Muscle of arm (tissue), 12 donors: ENCODE data around the gene TTC16. TPM values are rescaled to one million over a fixed set of nuclear protein-coding genes. Genes with fewer than 3 reads are reported as not detected.

Experiments used
- polyA plus RNA-seq, 12 donors: library from polyadenylated mRNA; unstranded; fragments of 120-200 nt; gene quantifications; one replicate each; pipeline ENCODE4 v1.2.1, GENCODE V29; 2013; ENCODE audit not compliant: insufficient read length in 12 of 12

Gene TTC16
- polyA plus RNA-seq, 12 donors = 0.03 to 0.17 (median 0.05) TPM; not detected in 7

Other genes with a start within 250 kb of the TTC16 start
- 10 to 100 TPM in 11 of 12 donors, not detected in 1; 11.2 to 27.1 (median 14.7) TPM for gene STXBP1, start 103.8 kb upstream of the TTC16 start, polyA plus RNA-seq
- 1 to 10 TPM in 7 of 12 donors, under 1 TPM in 3, not detected in 2; 0.84 to 1.7 (median 1.0) TPM for gene CFAP157, start 9.1 kb upstream of the TTC16 start, polyA plus RNA-seq
- gene PTRH1, start 416 bp upstream of the TTC16 start, polyA plus RNA-seq = 1 to 10 TPM in 10 of 12 donors, not detected in 2; 4.0 to 8.8 (median 5.3) TPM
- gene TOR2A, start 19.2 kb downstream of the TTC16 start, polyA plus RNA-seq = 10 to 100 TPM in 1 of 12 donors, 1 to 10 TPM in 10, not detected in 1; 4.7 to 16.6 (median 7.0) TPM
- gene SH2D3C, start 62.6 kb downstream of the TTC16 start, polyA plus RNA-seq = 10 to 100 TPM in 11 of 12 donors, not detected in 1; 13.5 to 40.7 (median 17.1) TPM
- 10 to 100 TPM in 11 of 12 donors, not detected in 1; 29.1 to 50.2 (median 38.6) TPM for gene CDK9, start 70.0 kb downstream of the TTC16 start, polyA plus RNA-seq
- gene FPGS, start 86.8 kb downstream of the TTC16 start, polyA plus RNA-seq = 10 to 100 TPM in 11 of 12 donors, not detected in 1; 32.7 to 60.9 (median 37.7) TPM
- gene ENG, start 138.6 kb downstream of the TTC16 start, polyA plus RNA-seq = 10 to 100 TPM in 11 of 12 donors, not detected in 1; 42.2 to 65.8 (median 47.4) TPM
- gene AK1, start 161.6 kb downstream of the TTC16 start, polyA plus RNA-seq = 1,000 to 10,000 TPM in 5 of 12 donors, 100 to 1,000 TPM in 7; 441 to 7,878 (median 918) TPM
- gene ST6GALNAC6, start 183.5 kb downstream of the TTC16 start, polyA plus RNA-seq = 10 to 100 TPM in 11 of 12 donors, not detected in 1; 37.0 to 62.6 (median 51.5) TPM
- 10 to 100 TPM in 11 of 12 donors, not detected in 1; 20.8 to 50.5 (median 32.7) TPM for gene ST6GALNAC4, start 201.0 kb downstream of the TTC16 start, polyA plus RNA-seq
- 1 to 10 TPM in 9 of 12 donors, under 1 TPM in 1, not detected in 2; 0.83 to 4.1 (median 2.4) TPM for gene PIP5KL1, start 214.7 kb downstream of the TTC16 start, polyA plus RNA-seq
- gene DPM2, start 221.8 kb downstream of the TTC16 start, polyA plus RNA-seq = 10 to 100 TPM in 11 of 12 donors, not detected in 1; 16.0 to 28.7 (median 20.7) TPM